Measurements from ENCODE around the gene SLC13A1.

Gene SLC13A1

DNA sequence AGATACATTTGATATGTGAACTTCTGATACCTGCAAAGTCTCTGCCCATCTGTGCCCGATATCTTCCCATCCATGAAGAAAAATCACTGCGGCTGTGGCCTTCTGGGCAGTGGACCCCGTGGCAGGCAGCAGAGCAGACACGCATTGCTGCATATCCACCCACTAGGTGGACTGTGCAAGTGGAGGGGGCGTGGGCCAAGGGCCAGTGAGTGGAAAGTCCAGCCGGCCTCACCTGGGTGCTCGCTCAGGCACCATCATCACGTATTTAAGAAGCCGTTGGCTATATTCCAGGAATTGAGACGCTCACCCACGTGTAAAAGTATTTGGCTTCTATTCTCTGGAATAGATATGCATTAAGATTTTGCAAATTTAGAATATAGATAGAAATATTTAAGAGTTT, 30.8 kb upstream of the SLC13A1 start:
- no peak for TF ChIP-seq TAF1 (IDR thresholded peaks at IDR 0.05; ENCODE audit: borderline replicate concordance, insufficient read depth, low read length)
- TF ChIP-seq FOXP2 (optimal IDR thresholded peaks at IDR 0.05; ENCODE audit: borderline replicate concordance, extremely low read depth, extremely low read length, insufficient read depth): no peak
- no peak for TF ChIP-seq POLR2AphosphoS5 (IDR thresholded peaks at IDR 0.05; ENCODE audit: low read depth, low read length)
- no peak for TF ChIP-seq SIN3A (IDR thresholded peaks at IDR 0.05; ENCODE audit: borderline replicate concordance, insufficient read depth, low read length)
- TF ChIP-seq, protein P1, sequence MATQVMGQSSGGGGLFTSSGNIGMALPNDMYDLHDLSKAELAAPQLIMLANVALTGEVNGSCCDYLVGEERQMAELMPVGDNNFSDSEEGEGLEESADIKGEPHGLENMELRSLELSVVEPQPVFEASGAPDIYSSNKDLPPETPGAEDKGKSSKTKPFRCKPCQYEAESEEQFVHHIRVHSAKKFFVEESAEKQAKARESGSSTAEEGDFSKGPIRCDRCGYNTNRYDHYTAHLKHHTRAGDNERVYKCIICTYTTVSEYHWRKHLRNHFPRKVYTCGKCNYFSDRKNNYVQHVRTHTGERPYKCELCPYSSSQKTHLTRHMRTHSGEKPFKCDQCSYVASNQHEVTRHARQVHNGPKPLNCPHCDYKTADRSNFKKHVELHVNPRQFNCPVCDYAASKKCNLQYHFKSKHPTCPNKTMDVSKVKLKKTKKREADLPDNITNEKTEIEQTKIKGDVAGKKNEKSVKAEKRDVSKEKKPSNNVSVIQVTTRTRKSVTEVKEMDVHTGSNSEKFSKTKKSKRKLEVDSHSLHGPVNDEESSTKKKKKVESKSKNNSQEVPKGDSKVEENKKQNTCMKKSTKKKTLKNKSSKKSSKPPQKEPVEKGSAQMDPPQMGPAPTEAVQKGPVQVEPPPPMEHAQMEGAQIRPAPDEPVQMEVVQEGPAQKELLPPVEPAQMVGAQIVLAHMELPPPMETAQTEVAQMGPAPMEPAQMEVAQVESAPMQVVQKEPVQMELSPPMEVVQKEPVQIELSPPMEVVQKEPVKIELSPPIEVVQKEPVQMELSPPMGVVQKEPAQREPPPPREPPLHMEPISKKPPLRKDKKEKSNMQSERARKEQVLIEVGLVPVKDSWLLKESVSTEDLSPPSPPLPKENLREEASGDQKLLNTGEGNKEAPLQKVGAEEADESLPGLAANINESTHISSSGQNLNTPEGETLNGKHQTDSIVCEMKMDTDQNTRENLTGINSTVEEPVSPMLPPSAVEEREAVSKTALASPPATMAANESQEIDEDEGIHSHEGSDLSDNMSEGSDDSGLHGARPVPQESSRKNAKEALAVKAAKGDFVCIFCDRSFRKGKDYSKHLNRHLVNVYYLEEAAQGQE (IDR thresholded peaks at IDR 0.05; ENCODE audit: insufficient read depth in 1 of 2, low read depth in 2 of 2, low read length in 2 of 2): no peak

DNA sequence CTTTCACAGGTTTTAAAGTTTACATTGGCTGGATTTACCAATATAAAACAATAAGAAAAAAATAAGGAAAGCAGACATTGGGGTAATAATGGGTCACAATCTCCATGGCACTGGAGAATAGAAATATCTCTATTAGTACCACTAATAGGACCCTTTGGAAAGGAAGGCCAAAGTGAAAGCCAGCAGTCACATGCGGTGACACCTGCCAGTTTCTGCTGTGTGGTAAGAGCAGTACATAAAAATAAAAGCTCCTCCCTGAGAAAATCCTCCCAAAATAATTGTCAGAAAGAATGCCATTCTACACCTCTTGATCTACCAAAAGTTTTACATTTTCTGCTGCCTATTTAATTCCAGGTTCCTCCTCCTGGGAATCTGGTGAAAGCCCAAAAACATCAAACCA, 30.4 kb upstream of the SLC13A1 start:
- TF ChIP-seq SIN3A (IDR thresholded peaks at IDR 0.05; ENCODE audit: borderline replicate concordance, insufficient read depth, low read length): no peak
- TF ChIP-seq TAF1 (IDR thresholded peaks at IDR 0.05; ENCODE audit: borderline replicate concordance, insufficient read depth, low read length): no peak
- TF ChIP-seq FOXP2 (optimal IDR thresholded peaks at IDR 0.05; ENCODE audit: borderline replicate concordance, extremely low read depth, extremely low read length, insufficient read depth): no peak
- TF ChIP-seq, protein P1 (IDR thresholded peaks at IDR 0.05; ENCODE audit: insufficient read depth in 1 of 2, low read depth in 2 of 2, low read length in 2 of 2): no peak
- TF ChIP-seq POLR2AphosphoS5 (IDR thresholded peaks at IDR 0.05; ENCODE audit: low read depth, low read length): no peak

DNA sequence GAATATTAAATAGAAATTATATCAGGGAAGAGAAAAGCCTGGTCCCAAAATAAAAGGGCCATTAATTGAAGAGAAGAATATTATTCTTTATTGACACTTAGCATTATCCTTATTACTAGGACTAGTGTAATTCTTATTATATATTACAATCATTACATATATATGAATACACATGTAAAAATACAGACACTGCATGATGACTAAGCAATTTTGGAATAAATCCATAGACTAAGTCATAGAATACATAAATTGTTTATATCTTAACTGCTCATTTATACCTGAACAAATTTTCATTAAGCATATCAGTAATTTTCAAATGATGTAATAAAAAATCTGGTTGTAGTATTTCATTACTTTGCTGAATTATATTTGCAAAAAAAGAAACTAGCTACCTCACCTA, 29.7 kb upstream of the SLC13A1 start:
- TF ChIP-seq POLR2AphosphoS5 (IDR thresholded peaks at IDR 0.05; ENCODE audit: low read depth, low read length) (no peak), TAF1 (IDR thresholded peaks at IDR 0.05; ENCODE audit: borderline replicate concordance, insufficient read depth, low read length) (no peak), SIN3A (IDR thresholded peaks at IDR 0.05; ENCODE audit: borderline replicate concordance, insufficient read depth, low read length) (no peak), FOXP2 (optimal IDR thresholded peaks at IDR 0.05; ENCODE audit: borderline replicate concordance, extremely low read depth, extremely low read length, insufficient read depth) (no peak)
- TF ChIP-seq, protein P1 (IDR thresholded peaks at IDR 0.05; ENCODE audit: insufficient read depth in 1 of 2, low read depth in 2 of 2, low read length in 2 of 2): no peak

GRCh38 chr7:123220396-123220795, 20.6 kb upstream of the SLC13A1 start:
- TF ChIP-seq, protein P1 (IDR thresholded peaks at IDR 0.05; ENCODE audit: insufficient read depth in 1 of 2, low read depth in 2 of 2, low read length in 2 of 2): no peak
- TF ChIP-seq TAF1 (IDR thresholded peaks at IDR 0.05; ENCODE audit: borderline replicate concordance, insufficient read depth, low read length) (no peak), FOXP2 (optimal IDR thresholded peaks at IDR 0.05; ENCODE audit: borderline replicate concordance, extremely low read depth, extremely low read length, insufficient read depth) (no peak), POLR2AphosphoS5 (IDR thresholded peaks at IDR 0.05; ENCODE audit: low read depth, low read length) (no peak), SIN3A (IDR thresholded peaks at IDR 0.05; ENCODE audit: borderline replicate concordance, insufficient read depth, low read length) (no peak)

DNA sequence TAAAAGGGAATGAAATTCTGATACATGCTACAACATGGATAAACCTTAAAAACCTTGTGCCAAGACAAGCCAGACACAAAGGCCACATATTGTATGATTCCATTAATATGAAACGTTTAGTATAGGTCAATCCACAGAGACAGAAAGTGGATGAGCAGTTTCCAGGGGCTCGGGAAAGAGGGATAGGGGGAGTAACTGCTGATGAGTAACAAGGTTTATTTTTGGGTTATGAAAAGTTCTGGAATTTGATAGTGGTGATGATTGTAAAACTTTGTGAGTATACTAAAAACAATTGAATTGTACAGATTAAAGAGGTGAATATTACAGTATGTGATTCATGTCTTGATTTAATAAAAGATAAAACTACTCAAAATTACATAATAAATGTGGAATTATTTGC, 19.1 kb upstream of the SLC13A1 start:
- TF ChIP-seq, protein P1 (IDR thresholded peaks at IDR 0.05; ENCODE audit: insufficient read depth in 1 of 2, low read depth in 2 of 2, low read length in 2 of 2): no peak

Data from PFSK-1 (cell line).